H1 (cell line): Measurements from ENCODE around the gene TEK. TPM values are rescaled to one million over a fixed set of nuclear protein-coding genes. Genes with fewer than 3 reads are reported as not detected.

ENCODE experiments used
- CTCF ChIA-PET: fragments of 300-600 bp; sonication (Branson Sonifier 250); formaldehyde crosslinking; loops from one replicate; lab custom pipeline; 2021; ENCODE audit not compliant: partially characterized antibody; lab: Charles Lee
- POLR2A ChIA-PET: fragments of 300-600 bp; sonication (Branson Sonifier 250); formaldehyde crosslinking; loops from one replicate; lab custom pipeline; 2021; ENCODE audit warnings: inconsistent platforms; ENCODE audit not compliant: partially characterized antibody; lab: Charles Lee
- DNase-seq, 2 experiments: peaks; one replicate each; pipeline versions ENCODE4 v3.0.0 to v3.0.0-alpha.2; 2010 to 2022; ENCODE audit warnings: low spot score in 2 of 2, low read depth in 1 of 2, mixed read lengths in 1 of 2
- FAIRE-seq: peaks from 2 replicates; lab custom pipeline; 2011; peaks lifted over from hg19 to GRCh38; lab: Jason Lieb, UNC
- H2AFZ ChIP-seq: 2 replicates; pipeline ENCODE4 v1.8.1; 2012; ENCODE audit warnings: low read length, inconsistent platforms
- H2AK5ac ChIP-seq: 2 replicates; pipeline ENCODE4 v1.6.1; 2013; ENCODE audit warnings: low read depth, low read length
- H2BK120ac ChIP-seq: replicated peaks from 2 replicates; pipeline ENCODE3; 2013; ENCODE audit warnings: low read depth, low read length, inconsistent platforms
- H2BK12ac ChIP-seq: 2 replicates; pipeline ENCODE4 v1.6.1; 2013; ENCODE audit warnings: low read depth, low read length
- H2BK15ac ChIP-seq: 2 replicates; pipeline ENCODE4 v1.6.1; 2013; ENCODE audit warnings: low read length
- H2BK20ac ChIP-seq: 2 replicates; pipeline ENCODE4 v1.6.1; 2013; ENCODE audit warnings: low read length
- H2BK5ac ChIP-seq: 2 replicates; pipeline ENCODE4 v1.6.1; 2013; ENCODE audit warnings: low read depth, low read length
- H3K14ac ChIP-seq: 2 replicates; pipeline ENCODE4 v1.6.1; 2013; ENCODE audit warnings: inconsistent platforms; ENCODE audit not compliant: insufficient read length
- H3K18ac ChIP-seq: 2 replicates; pipeline ENCODE4 v1.6.1; 2013; ENCODE audit warnings: low read length; ENCODE audit errors: extremely low read depth
- H3K23ac ChIP-seq: 2 replicates; pipeline ENCODE4 v1.6.1; 2013; ENCODE audit warnings: inconsistent platforms; ENCODE audit not compliant: insufficient read length
- H3K23me2 ChIP-seq: 2 replicates; pipeline ENCODE4 v1.6.1; 2013; ENCODE audit warnings: low read depth, low read length
- H3K27ac ChIP-seq: 2 replicates; pipeline ENCODE4 v1.6.1; 2011; ENCODE audit warnings: low read depth, low read length, inconsistent platforms
- H3K27me3 ChIP-seq, 4 experiments: replicated peaks in 1 of 4; 1 replicate in 1 of 4; 2 replicates in 3 of 4; pipeline versions ENCODE4 v1.6.1 to v1.8.1; 2011 to 2013; ENCODE audit warnings: low read length in 3 of 4, mild to moderate bottlenecking in 3 of 4, inconsistent platforms in 2 of 4, mixed read lengths in 2 of 4, moderate library complexity in 1 of 4; ENCODE audit not compliant: control insufficient read depth in 3 of 4, insufficient read depth in 3 of 4; ENCODE audit errors: extremely low read depth in 1 of 4
- H3K36me3 ChIP-seq, 4 experiments: 2 replicates each; pipeline versions ENCODE4 v1.6.1 to v1.8.1; 2011 to 2013; ENCODE audit warnings: mild to moderate bottlenecking in 4 of 4, low read length in 3 of 4, moderate library complexity in 2 of 4, control low read depth in 1 of 4, inconsistent platforms in 1 of 4; ENCODE audit not compliant: insufficient read depth in 4 of 4, control insufficient read depth in 2 of 4
- H3K4ac ChIP-seq: replicated peaks from 2 replicates; pipeline ENCODE3; 2013; ENCODE audit warnings: low read length, low read depth, mixed read lengths, inconsistent platforms; ENCODE audit not compliant: insufficient read length
- H3K4me1 ChIP-seq, 4 experiments: replicated peaks in 1 of 4; 1 replicate in 1 of 4; 2 replicates in 3 of 4; pipeline versions ENCODE4 v1.6.1 to v1.8.1; 2011 to 2013; ENCODE audit warnings: low read length in 3 of 4, inconsistent platforms in 2 of 4, mixed read lengths in 1 of 4; ENCODE audit not compliant: insufficient read depth in 4 of 4, control insufficient read depth in 3 of 4
- H3K4me2 ChIP-seq, 2 experiments: 2 replicates each; pipeline versions ENCODE4 v1.6.1 to v1.8.1; 2011 to 2013; ENCODE audit warnings: low read depth in 2 of 2, low read length in 2 of 2, control low read depth in 1 of 2, inconsistent platforms in 1 of 2, mild to moderate bottlenecking in 1 of 2; ENCODE audit not compliant: insufficient read depth in 1 of 2
- H3K4me3 ChIP-seq, 4 experiments: fragments of 200-600, 300-600 bp in 1 of 4; sonication (generic), shearing (Covaris generic), sonication (Bioruptor Twin) in 1 of 4; 2 replicates each; pipeline versions ENCODE4 v1.5.1 to v1.8.1; 2011 to 2016; ENCODE audit warnings: low read length in 4 of 4, low read depth in 3 of 4, control low read depth in 2 of 4, inconsistent platforms in 2 of 4, mild to moderate bottlenecking in 2 of 4, mixed read lengths in 1 of 4, moderate library complexity in 1 of 4; ENCODE audit not compliant: insufficient read depth in 2 of 4; ENCODE audit errors: extremely low read depth in 1 of 4
- H3K56ac ChIP-seq: replicated peaks from 2 replicates; pipeline ENCODE3; 2013; ENCODE audit warnings: low read depth, mild to moderate bottlenecking, mixed read lengths, low read length, inconsistent platforms; ENCODE audit not compliant: insufficient read length
- H3K79me1 ChIP-seq: 2 replicates; pipeline ENCODE4 v1.6.1; 2013; ENCODE audit warnings: low read depth, low read length, control low read depth
- H3K79me2 ChIP-seq, 2 experiments: 2 replicates each; pipeline versions ENCODE4 v1.6.1 to v1.8.1; 2012 to 2013; ENCODE audit warnings: low read length in 2 of 2, mild to moderate bottlenecking in 2 of 2, inconsistent platforms in 1 of 2; ENCODE audit not compliant: insufficient read depth in 2 of 2, control insufficient read depth in 1 of 2
- H3K9ac ChIP-seq, 4 experiments: replicated peaks in 1 of 4; 1 replicate in 1 of 4; 2 replicates in 3 of 4; pipeline versions ENCODE4 v1.6.1 to v1.8.1; 2011 to 2013; ENCODE audit warnings: low read depth in 3 of 4, low read length in 3 of 4, control low read depth in 2 of 4, mild to moderate bottlenecking in 2 of 4, moderate library complexity in 2 of 4, inconsistent platforms in 1 of 4; ENCODE audit errors: extremely low read depth in 1 of 4
- H3K9me3 ChIP-seq, 2 experiments: 2 replicates each; pipeline versions ENCODE4 v1.6.1 to v1.8.1; 2012 to 2013; ENCODE audit warnings: mild to moderate bottlenecking in 2 of 2, moderate library complexity in 2 of 2, control low read depth in 1 of 2, inconsistent platforms in 1 of 2, low read depth in 1 of 2, low read length in 1 of 2, mixed read lengths in 1 of 2; ENCODE audit not compliant: insufficient read depth in 2 of 2
- H4K20me1 ChIP-seq, 2 experiments: replicated peaks in 1 of 2; 2 replicates each; pipeline versions ENCODE3 to v1.8.1; 2011 to 2013; ENCODE audit warnings: inconsistent platforms in 2 of 2, low read length in 2 of 2, mild to moderate bottlenecking in 1 of 2; ENCODE audit not compliant: insufficient read depth in 2 of 2, control insufficient read depth in 1 of 2
- H4K5ac ChIP-seq: 2 replicates; pipeline ENCODE4 v1.6.1; 2013; ENCODE audit warnings: low read length, low read depth, mixed read lengths, inconsistent platforms; ENCODE audit not compliant: insufficient read length
- H4K8ac ChIP-seq: 2 replicates; pipeline ENCODE4 v1.8.0; 2013; ENCODE audit warnings: mild to moderate bottlenecking, moderate library complexity, low read length, inconsistent platforms; ENCODE audit not compliant: insufficient read depth; ENCODE audit errors: extremely low read depth
- H4K91ac ChIP-seq: replicated peaks from 2 replicates; pipeline ENCODE3; 2013; ENCODE audit warnings: low read length, mixed read lengths, inconsistent platforms; ENCODE audit not compliant: insufficient read length
- CEBPB ChIP-seq: IDR thresholded peaks from 2 replicates; pipeline ENCODE4 v1.6.1; 2012; ENCODE audit warnings: low read depth, low read length
- CHD1 ChIP-seq: IDR thresholded peaks from 2 replicates; pipeline ENCODE4 v1.6.1; 2012; ENCODE audit warnings: low read depth, low read length, improper control_type of control experiment
- MAX ChIP-seq: IDR thresholded peaks from 2 replicates; pipeline ENCODE4 v1.6.1; 2012; ENCODE audit warnings: inconsistent platforms
- WGBS, 2 experiments: shearing (Covaris generic) in 1 of 2; methylation state at CpG; one replicate each; pipeline versions ENCODE4 v1.1.6 to v1.1.7; 2013 to 2015; ENCODE audit warnings: low lambda C conversion rate in 2 of 2, mixed read lengths in 2 of 2, inconsistent platforms in 1 of 2, low coverage in 1 of 2, missing lambda C conversion rate in 1 of 2; ENCODE audit not compliant: insufficient replicate concordance in 2 of 2, insufficient coverage in 1 of 2, insufficient read length in 1 of 2; ENCODE audit errors: extremely low coverage in 1 of 2, missing lambda C conversion rate in 1 of 2; 5-methylcytosine and 5-hydroxymethylcytosine counted together
- polyA plus RNA-seq, 7 experiments: library from polyadenylated mRNA; depleted of rRNA in 3 of 7; stranded (reverse) in 5 of 7; unstranded in 2 of 7; fragments of >200 nt in 5 of 7; fragments of 200-250 nt in 2 of 7; gene quantifications; 1 replicate in 5 of 7; 2 replicates in 1 of 7; 4 replicates in 1 of 7; pipeline versions ENCODE4 v1.2.1 to v1.2.3, GENCODE V29; 2011 to 2013; ENCODE audit warnings: missing spikeins in 2 of 7, mixed read lengths in 2 of 7
- total RNA-seq: library from RNA; stranded (reverse); fragmentation: NEBNext Ultra II Directional; extraction: Animal tissue kit (Norgen Biotek cat#: 25700); gene quantifications from 2 replicates; pipeline ENCODE4 v1.2.1, GENCODE V29; 2021

TEK gene
- total and polyA plus RNA-seq, 2 of the 8 experiments (the other 6 are each of a cell fraction or from before 2014, with no cell fraction given): 11.0 to 35.8 TPM

DNA sequence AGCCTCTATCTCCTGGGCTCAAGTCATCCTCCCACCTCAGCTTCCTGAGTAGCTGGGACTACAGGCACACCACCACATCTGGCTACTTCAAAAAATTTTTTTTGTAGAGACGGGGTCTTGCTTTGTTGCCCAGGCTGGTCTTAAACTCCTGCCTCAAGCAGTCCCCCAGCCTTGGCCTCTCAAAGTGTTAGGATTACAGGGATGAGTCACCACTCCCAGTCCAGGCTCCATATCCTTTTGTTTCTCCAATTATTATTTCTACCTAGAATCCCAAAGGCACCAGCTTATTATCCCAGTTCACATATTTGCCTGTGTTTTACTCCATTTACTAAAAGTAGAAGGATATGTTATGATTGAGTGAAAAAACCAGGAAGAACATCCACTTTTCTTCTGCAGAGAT lies 84.9 kb downstream of the TEK start:
- DNase-seq (no peak), FAIRE-seq (no peak)
- Histone ChIP-seq H3K27me3 (no peaks in the 10 kb centered on the region; a peak in 1 of 7 replicates), H3K9me3 (no peaks in the 10 kb centered on the region), H3K9ac (no peak overlapping the region), H2AK5ac (no peak overlapping the region), H2BK15ac (no peak overlapping the region), H2BK5ac (no peak overlapping the region), H3K27ac (no peak overlapping the region), H3K23ac (no peak overlapping the region), H4K91ac (no peak overlapping the region), H2BK120ac (no peak overlapping the region), H3K56ac (no peak overlapping the region), H3K4ac (no peak overlapping the region), H4K5ac (no peak overlapping the region), H3K23me2 (no peaks in the 10 kb centered on the region), H3K4me3 (no peak overlapping the region), H2BK12ac (no peak overlapping the region), H3K79me2 (no peaks in the 10 kb centered on the region), H3K14ac (no peak overlapping the region), H3K18ac (no peak overlapping the region), H3K36me3 (peaks cover 0 to 6% (median 0%) of the 10 kb centered on the region in 4 experiments; a peak in 1 of 8 replicates), H3K4me1 (no peaks in the 10 kb centered on the region), H4K8ac (no peak overlapping the region), H3K79me1 (no peaks in the 10 kb centered on the region), H4K20me1 (no peaks in the 10 kb centered on the region), H2BK20ac (no peak overlapping the region), H3K4me2 (no peak overlapping the region), H2AFZ (no peak overlapping the region)
- ChIA-PET POLR2A (no interaction called here), CTCF (interaction anchor here (1.2 kb wide), 1 partner anchor 163 kb away, joined by 3 read pairs; no protein-coding TSS in a partner anchor)
- WGBS, 2 experiments: 92% methylated on average over 1 of the region's 1 CpG; no CpG with 5 or more reads in 1 of the 2 experiments
- TF ChIP-seq MAX: no peak
- no peak for TF ChIP-seq CEBPB
- TF ChIP-seq CHD1: no peak
